ENCODE data around the gene OR52A1. TPM values are rescaled to one million over a fixed set of nuclear protein-coding genes. Genes with fewer than 3 reads are reported as not detected.

Gene OR52A1
- total and polyA plus RNA-seq, 9 of the 15 experiments (the other 6 are each of a cell fraction or from before 2014, with no cell fraction given): under 0.01 to 0.33 (median 0.13) TPM; not detected in 3

GRCh38 chr11:5123802-5124521, 30.6 kb downstream of the OR52A1 start:
- Histone ChIP-seq H2AFZ (ENCODE audit: low read depth, low read length) (peak overlapping the region; percentile 79), H4K20me1 (replicated peaks; ENCODE audit: control insufficient read depth, insufficient read depth, low read length) (no peaks in the 10 kb centered on the region), H3K9me3 (replicated peaks; ENCODE audit: control insufficient read depth, insufficient read depth, low read depth, low read length) (peaks cover 4% of the 10 kb centered on the region; the same call in 1 of the 2 replicates), H3K9me1 (ENCODE audit: control insufficient read depth, insufficient read depth, low read length) (no peaks in the 10 kb centered on the region), H3K27ac (ENCODE audit: extremely low read depth, low read depth, low read length) (no peak overlapping the region), H3K9ac (ENCODE audit: insufficient read depth in 1 of 2, low read depth in 2 of 2, low read length in 2 of 2) (no peak overlapping the region), H3K36me3 (ENCODE audit: control insufficient read depth, insufficient read depth, low read length) (no peaks in the 10 kb centered on the region), H3K79me2 (ENCODE audit: control insufficient read depth, insufficient read depth, low read length) (no peaks in the 10 kb centered on the region), H3K4me3 (no peak overlapping the region), H3K27me3 (ENCODE audit: control insufficient read depth in 2 of 2, insufficient read depth in 2 of 2, low read length in 2 of 2) (no peaks in the 10 kb centered on the region), H3K4me1 (replicated peaks in 1 of 2; ENCODE audit: control insufficient read depth in 2 of 2, insufficient read depth in 2 of 2, low read length in 2 of 2) (peaks cover 0 to 9% of the 10 kb centered on the region in 2 experiments; a peak in 2 of 5 replicates), H3K4me2 (ENCODE audit: insufficient read depth, low read length) (peak overlapping the region; percentile 48)
- FAIRE-seq: peak; percentile 93
- in situ Hi-C loops (cut with MboI): loop anchor here (5.0 kb wide), 3 partner anchors 83 to 258 kb away; partner anchors contain the start of gene OR51M1
- POLR2A ChIA-PET: interaction anchor here (0.7 to 1.5 kb wide), 3 partner anchors 152 to 747 kb away, joined by 3 to 5 read pairs (median 4); no protein-coding TSS in a partner anchor
- intact Hi-C loops (cut with micrococcal nuclease): loop anchor here (1.0 to 10.0 kb wide), 9 partner anchors 27 to 499 kb away; partner anchors contain the start of gene OR51M1
- no TSS peak for BruUV-seq (replicated peaks)
- peak; percentile 97 for ATAC-seq
- WGBS (ENCODE audit: insufficient coverage, low coverage, missing lambda C conversion rate): 4% methylated on average over 4 of the region's 4 CpGs
- DNase-seq (ENCODE audit: extremely low read depth in 1 of 4, low spot score in 3 of 4): peak; percentile 67 to 91 (median 76)
- CTCF ChIA-PET (ENCODE audit: low intra/inter-chr PET ratio): interaction anchor here (0.6 to 2.2 kb wide), 10 partner anchors 14 to 767 kb away, joined by 3 to 16 read pairs (median 3); partner anchors contain the start of gene OR52A5
- TF ChIP-seq BHLHE40 (IDR thresholded peaks at IDR 0.05; ENCODE audit: low read length): 0 out of 2 replicates have a peak, but pooled peaks have one; percentile 10
- no peak for TF ChIP-seq ZNF695 (CRISPR knock-in tag; IDR thresholded peaks at IDR 0.05)
- TF ChIP-seq ZNF280A (IDR thresholded peaks at IDR 0.05; ENCODE audit: low read depth, partially characterized antibody): no peak
- no peak for TF ChIP-seq CREB3 (tag; conservative IDR thresholded peaks at IDR 0.05; ENCODE audit: low read depth)
- 0 out of 2 replicates have a peak, but pooled peaks have one; percentile 53 for TF ChIP-seq DPF2 (IDR thresholded peaks at IDR 0.05)
- TF ChIP-seq MAFG (tag; conservative IDR thresholded peaks at IDR 0.05): no peak
- no peak for TF ChIP-seq NRF1 (conservative IDR thresholded peaks at IDR 0.05 in 1 of 2, IDR thresholded peaks at IDR 0.05 in 1 of 2)
- no peak for TF ChIP-seq SMAD3 (CRISPR knock-in tag; conservative IDR thresholded peaks at IDR 0.05)
- no peak for TF ChIP-seq FOXA3 (CRISPR knock-in tag; conservative IDR thresholded peaks at IDR 0.05 in 1 of 2, IDR thresholded peaks at IDR 0.05 in 1 of 2)
- no peak for TF ChIP-seq HLTF (IDR thresholded peaks at IDR 0.05)
- TF ChIP-seq ATF1 (CRISPR knock-in tag; IDR thresholded peaks at IDR 0.05): no peak
- no peak for TF ChIP-seq ATF1 (tag; IDR thresholded peaks at IDR 0.05)
- no peak for TF ChIP-seq MECOM (CRISPR knock-in tag; IDR thresholded peaks at IDR 0.05)
- TF ChIP-seq ZHX1 (conservative IDR thresholded peaks at IDR 0.05; ENCODE audit: low read length): no peak
- no peak for TF ChIP-seq RFX7 (CRISPR knock-in tag; IDR thresholded peaks at IDR 0.05)
- TF ChIP-seq, protein P1, sequence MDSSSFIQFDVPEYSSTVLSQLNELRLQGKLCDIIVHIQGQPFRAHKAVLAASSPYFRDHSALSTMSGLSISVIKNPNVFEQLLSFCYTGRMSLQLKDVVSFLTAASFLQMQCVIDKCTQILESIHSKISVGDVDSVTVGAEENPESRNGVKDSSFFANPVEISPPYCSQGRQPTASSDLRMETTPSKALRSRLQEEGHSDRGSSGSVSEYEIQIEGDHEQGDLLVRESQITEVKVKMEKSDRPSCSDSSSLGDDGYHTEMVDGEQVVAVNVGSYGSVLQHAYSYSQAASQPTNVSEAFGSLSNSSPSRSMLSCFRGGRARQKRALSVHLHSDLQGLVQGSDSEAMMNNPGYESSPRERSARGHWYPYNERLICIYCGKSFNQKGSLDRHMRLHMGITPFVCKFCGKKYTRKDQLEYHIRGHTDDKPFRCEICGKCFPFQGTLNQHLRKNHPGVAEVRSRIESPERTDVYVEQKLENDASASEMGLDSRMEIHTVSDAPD (CRISPR knock-in tag; IDR thresholded peaks at IDR 0.05): no peak
